COLO829 (cell line): ENCODE data around the gene PRAF2.

ENCODE experiments used
- DNase-seq: peaks from one replicate; pipeline ENCODE4 v3.0.0; 2012; ENCODE audit warnings: low spot score

The PRAF2 gene

DNA sequence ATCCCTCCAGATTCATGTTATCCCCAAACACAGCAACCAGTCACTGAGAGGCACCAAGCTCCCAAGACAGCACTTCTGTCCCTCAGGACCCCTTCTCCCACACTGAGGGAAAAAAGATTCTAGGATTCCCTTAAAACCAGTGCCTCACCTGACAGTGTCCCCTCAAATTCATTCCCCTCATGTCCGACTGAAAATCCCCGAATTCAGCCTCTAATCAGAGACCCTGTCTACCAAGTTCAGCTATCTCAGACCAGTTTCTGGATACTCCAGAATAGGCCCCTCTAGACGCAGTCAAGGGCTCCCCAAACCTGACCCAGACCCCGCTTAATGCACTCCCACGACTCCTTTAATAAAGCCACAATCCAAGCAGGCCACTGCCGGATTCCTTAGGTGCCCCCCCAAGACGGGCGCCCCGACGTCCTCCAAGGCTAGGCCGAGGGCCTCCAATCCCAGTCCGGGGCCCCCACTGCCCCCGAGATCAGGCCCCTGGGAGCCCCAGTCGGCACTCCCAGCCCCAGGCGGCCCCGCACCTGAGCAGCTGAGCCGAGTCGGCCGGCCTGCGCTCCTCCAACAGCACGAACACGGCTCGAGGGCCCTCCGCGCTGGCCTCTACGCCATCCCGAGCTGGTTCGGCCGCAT is 31.1 kb downstream of the PRAF2 start:
- no peak for DNase-seq

DNA sequence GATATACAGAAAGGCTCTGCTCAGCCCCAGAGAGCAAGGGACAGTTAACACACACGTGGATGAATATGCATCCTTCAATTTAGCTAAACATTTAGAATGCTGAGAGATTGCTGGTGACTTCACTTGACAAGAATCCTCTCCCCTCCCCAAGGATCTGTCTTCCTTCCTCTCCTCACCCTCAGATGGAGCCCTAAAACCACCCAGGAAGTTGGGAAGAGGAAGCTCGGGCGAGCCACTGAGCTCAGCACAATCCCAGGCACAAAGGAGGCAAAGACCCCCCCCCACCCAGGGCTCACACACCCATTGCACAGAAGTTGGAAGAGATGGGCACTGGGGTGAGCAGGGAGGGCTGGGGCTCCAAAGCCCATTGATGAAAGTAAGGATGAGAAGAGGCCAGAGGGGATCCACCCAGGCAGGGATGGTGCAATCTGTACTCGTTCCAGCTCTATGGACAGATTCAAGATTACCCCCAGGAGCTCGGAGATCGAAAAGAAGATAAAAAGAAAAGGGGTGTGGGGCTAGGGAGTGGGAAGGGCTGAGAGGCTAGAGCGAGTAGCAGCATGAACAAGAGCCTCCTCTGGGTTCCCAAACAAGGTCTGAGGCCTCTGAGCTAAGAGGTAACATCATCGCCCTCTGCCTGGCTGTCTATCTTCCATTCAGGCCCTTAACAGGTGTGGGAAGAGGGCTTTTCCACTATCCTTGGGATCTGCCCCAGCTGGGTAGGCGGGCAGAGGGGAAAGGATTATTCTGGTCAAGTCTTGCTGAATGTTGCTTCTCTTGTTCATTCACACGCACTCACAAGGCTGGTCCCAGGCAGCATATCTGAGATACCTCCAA is 31.8 kb downstream of the PRAF2 start:
- no peak for DNase-seq

DNA sequence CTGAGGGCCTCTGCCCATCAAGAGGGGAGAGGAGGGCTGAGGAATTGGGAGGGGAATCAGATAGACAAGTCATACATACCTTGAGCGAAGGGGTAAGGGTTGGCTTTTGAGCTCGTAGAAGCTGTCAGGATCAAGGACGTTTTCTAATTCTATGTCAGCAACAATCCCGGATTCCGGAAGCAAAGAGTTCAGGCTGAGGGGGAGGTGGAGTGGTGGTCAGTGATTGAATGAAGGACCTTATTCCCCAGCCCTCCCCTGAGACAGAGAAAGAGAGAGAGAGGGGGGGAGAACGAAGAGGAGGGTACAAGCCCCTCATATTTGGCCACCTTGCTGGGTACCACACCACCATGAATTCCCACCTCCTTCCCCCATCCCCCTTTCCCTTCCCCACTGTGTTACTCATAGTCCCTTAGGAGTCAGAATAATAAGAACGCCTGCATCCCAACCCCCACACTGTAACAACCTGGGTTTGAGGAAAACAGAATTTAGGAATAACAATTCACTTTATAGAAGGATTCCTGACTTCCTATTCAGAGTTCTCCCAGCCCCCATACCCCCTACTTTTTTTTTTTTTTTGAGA is 33.3 kb downstream of the PRAF2 start:
- no peak for DNase-seq

DNA sequence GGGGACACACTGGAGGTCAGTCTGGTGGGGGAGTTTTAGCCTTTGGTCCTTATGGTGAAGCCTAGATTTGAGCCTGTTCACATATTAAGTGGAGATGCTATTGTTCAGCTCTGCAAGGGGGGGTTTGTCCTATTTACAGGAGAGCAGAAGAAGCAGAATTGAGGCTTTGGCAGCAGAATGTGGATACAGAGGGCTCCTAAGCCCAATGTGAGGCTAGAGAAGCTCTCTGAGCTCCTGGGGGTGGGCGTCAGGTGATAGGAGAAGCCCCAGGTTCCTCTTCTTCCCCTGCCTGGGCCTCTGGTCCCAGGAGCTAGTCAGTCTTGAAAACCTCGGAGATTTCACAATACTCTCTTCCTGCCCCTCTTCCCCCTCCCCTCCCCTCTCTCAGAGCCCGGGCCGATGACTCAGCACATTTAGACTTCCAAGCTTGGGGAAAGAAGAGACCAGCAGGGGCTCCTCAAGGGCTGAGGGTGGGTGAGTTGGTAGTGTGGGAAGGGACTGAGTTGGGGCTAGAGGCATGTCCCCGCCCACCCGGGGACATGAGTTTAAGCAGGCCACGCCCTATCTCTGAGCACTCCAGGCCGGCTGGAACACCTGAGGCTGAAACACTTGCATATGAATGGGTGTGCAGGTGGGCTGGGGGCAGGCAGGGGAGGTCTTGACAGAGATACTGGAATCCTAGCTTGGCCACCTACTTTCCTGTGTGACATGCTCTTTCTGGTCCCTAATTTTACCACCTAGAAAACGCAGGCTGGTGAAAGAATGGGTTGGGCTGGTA is 34.0 kb downstream of the PRAF2 start:
- DNase-seq = peak; percentile 51

DNA sequence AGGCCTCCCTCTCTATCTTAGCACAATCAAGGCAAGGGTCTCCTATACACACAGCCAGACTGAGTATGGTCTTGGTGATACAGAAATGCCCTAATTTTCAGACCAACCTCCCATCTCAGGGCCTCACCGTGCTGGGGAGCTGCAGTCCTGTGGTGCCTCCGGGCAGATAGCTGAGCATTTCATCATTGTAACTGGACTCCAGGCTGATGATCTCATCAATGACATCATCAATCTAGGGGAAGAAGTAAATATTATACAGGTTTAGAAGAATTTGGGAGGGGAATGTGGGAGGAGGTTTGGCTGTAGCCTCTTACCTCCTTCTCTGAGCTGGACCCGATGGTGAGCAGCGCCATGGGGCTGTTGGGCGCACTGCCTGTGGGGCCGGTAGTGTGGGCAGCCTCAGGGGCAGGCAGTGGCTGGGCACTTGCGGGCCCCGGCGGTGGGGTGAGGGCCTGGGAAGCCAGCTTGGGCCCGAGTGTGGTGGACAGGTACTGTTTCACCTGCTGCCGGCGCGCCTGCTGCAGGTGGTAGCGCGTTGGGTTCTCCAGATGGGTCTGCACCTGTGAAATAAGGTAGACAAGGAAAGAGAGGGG is 35.8 kb downstream of the PRAF2 start:
- no peak for DNase-seq

DNA sequence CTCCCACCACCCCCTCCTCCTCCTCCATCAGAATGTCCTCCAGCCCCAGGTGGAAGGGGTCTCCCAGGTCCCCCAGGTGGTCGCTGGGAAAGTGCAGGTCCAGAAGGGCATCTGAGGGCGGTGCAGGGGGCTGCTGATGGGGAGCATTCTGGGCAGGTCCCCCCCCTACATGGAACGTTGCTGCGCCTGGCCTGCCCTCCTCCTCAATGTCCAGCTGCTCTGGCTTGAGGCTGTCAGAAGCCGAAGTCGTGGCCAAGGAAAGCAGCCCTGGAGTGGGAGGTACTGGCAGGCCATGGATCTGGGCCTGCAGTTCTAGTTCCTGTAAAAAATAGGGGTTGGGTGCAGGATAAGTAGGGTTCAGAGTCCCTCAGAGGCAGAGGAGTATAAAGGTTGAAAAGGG is 43.5 kb downstream of the PRAF2 start:
- no peak for DNase-seq

DNA sequence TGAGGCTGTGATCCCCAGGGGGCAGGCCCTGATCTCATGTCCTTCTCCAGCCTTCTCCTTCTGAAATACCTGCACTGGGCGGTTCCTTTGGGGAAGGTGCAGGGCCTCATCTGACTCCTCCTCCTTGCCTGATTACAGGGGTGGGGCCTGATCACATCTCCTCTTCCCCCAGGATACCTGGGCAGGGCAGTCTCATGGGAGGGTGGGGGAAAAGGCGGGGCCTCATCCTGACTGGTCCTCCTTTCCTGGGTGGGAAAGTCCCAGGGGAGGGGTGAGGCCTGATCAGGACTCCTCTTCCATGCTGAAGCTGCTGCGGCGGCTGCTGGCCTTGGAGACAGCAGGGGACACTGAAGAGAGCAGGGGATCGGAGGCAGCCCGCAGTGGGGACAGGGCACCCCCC is 43.9 kb downstream of the PRAF2 start:
- no peak for DNase-seq
